Thyroid gland (tissue), 4 donors: Measurements from ENCODE around the gene RNF40. TPM values are rescaled to one million over a fixed set of nuclear protein-coding genes. Genes with fewer than 3 reads are reported as not detected.
"Not testable (repeated sequence)": the region's sequence is repeated elsewhere in the genome, so short reads cannot be mapped to it uniquely, and the experiment has no call there.

Experiments used
- DNase-seq, 2 donors: peaks; one replicate each; pipeline ENCODE4 v3.0.0-alpha.2; 2019
- H3K27ac ChIP-seq, 3 donors: fragments of 200-600 bp; sonication (generic); 1 replicate in 2 of 3; 2 replicates in 1 of 3; pipeline ENCODE4 v1.5.1; 2016 to 2019; ENCODE audit warnings: mild to moderate bottlenecking in 1 of 3, moderate library complexity in 1 of 3
- H3K27me3 ChIP-seq: fragments of 200-600 bp; sonication (generic); one replicate; pipeline ENCODE4 v1.5.1; 2019
- H3K36me3 ChIP-seq, 2 donors: fragments of 200-600 bp; sonication (generic); one replicate each; pipeline ENCODE4 v1.5.1; 2016 to 2019
- H3K4me1 ChIP-seq, 2 donors: fragments of 200-600 bp; sonication (generic); one replicate each; pipeline ENCODE4 v1.5.1; 2017 to 2019
- H3K4me3 ChIP-seq, 3 donors: fragments of 200-600 bp; sonication (generic); replicated peaks in 1 of 3; 1 replicate in 2 of 3; 2 replicates in 1 of 3; pipeline ENCODE4 v1.5.1; 2016; ENCODE audit warnings: mild to moderate bottlenecking in 1 of 3
- H3K9me3 ChIP-seq: fragments of 200-600 bp; sonication (generic); one replicate; pipeline ENCODE4 v1.5.1; 2017
- POLR2A ChIP-seq, 2 donors: fragments of 450-650 bp; IDR thresholded peaks; one replicate each; pipeline ENCODE4 v1.6.1; 2017; ENCODE audit warnings: antibody characterized with exemption in 2 of 2, mild to moderate bottlenecking in 2 of 2, moderate library complexity in 1 of 2
- WGBS, 2 donors: methylation state at CpG; one replicate each; pipeline ENCODE4 v1.1.5; 2017; 5-methylcytosine and 5-hydroxymethylcytosine counted together
- intact Hi-C: fragments of 100-400 bp; cut with DNase I; formaldehyde crosslinking; loops from one replicate; pipeline ENCODE4 v1.15.1; 2023
- small RNA-seq: library from RNA; depleted of rRNA; stranded (forward); fragments of <200 nt; gene quantifications from one replicate; pipeline ENCODE3, GENCODE V24; 2016
- total RNA-seq, 4 donors: library from RNA; depleted of rRNA; stranded (reverse); fragments of >200 nt; gene quantifications; one replicate each; pipeline ENCODE4 v1.2.3, GENCODE V29; 2016
- TF ChIP-seq, protein P1 (sequence below), 6 experiments: fragments of 200-600 bp in 3 of 6; fragments of 450-650 bp in 3 of 6; sonication (generic) in 3 of 6; IDR thresholded peaks; one replicate each; pipeline ENCODE4 v1.5.1; 2016 to 2019; ENCODE audit warnings: antibody characterized with exemption in 6 of 6, mild to moderate bottlenecking in 2 of 6, inconsistent platforms in 1 of 6, moderate library complexity in 1 of 6

Gene RNF40
- total RNA-seq, 4 donors from 2014 or later, result 105 to 147 (median 113) TPM

DNA sequence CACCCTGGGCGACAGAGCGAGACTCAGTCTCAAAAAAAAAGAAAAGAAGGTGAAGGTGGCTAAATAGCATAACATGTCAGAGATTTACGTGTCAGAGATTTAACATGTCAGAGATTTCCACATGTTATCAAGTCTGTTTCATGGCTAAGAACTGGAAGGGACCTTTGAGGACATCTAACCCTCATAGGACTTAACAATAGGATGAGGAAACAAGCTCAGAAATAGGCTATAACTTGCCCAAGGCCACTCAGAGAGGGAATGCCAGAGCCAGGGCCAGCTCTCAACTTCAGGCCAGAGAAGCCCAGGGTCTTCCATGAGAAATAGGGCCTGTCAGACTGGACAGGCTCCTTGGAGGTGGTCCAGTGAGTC is 51.7 kb downstream of the RNF40 start:
- Histone ChIP-seq H3K4me3 (peak overlapping the region in 2 of 3 donors; percentile 16 to 29), H3K36me3 (no peaks in the 10 kb centered on the region), H3K27me3 (no peaks in the 10 kb centered on the region), H3K4me1 (peaks cover 4 to 11% of the 10 kb centered on the region in 2 donors), H3K9me3 (no peaks in the 10 kb centered on the region), H3K27ac (peak overlapping the region; percentile 31 to 73 (median 62))
- DNase-seq, result no peak
- 94 to 96% methylated on average over 3 of the region's 3 CpGs for WGBS, 2 donors
- TF ChIP-seq POLR2A (IDR thresholded peaks at IDR 0.05), result no peak
- TF ChIP-seq, protein P1, sequence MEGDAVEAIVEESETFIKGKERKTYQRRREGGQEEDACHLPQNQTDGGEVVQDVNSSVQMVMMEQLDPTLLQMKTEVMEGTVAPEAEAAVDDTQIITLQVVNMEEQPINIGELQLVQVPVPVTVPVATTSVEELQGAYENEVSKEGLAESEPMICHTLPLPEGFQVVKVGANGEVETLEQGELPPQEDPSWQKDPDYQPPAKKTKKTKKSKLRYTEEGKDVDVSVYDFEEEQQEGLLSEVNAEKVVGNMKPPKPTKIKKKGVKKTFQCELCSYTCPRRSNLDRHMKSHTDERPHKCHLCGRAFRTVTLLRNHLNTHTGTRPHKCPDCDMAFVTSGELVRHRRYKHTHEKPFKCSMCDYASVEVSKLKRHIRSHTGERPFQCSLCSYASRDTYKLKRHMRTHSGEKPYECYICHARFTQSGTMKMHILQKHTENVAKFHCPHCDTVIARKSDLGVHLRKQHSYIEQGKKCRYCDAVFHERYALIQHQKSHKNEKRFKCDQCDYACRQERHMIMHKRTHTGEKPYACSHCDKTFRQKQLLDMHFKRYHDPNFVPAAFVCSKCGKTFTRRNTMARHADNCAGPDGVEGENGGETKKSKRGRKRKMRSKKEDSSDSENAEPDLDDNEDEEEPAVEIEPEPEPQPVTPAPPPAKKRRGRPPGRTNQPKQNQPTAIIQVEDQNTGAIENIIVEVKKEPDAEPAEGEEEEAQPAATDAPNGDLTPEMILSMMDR (IDR thresholded peaks at IDR 0.05), result no peak
- intact Hi-C loops, result no loop called here

DNA sequence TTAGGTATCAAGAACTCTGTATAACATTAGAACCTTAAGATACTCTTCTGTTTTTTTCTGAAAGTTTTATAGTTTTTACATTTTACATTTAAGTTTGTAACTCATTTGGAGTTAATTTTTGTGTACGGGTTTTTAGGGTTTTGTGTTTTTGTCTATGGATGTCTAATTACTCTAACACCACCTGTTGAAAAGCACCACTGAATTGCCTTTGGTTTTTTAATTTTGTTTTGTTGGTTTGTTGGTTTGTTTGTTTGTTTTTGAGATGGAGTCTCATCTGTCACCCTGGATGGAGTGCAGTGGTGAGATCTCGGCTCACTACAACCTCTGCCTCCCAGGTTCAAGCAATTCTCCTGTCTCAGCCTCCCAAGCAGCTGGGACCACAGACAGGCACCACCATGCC is 54.6 kb downstream of the RNF40 start:
- 60 to 73% methylated on average over 2 of the region's 2 CpGs for WGBS, 2 donors
- H3K36me3 ChIP-seq, result no peaks in the 10 kb centered on the region
- H3K27me3 ChIP-seq, result no peaks in the 10 kb centered on the region
- H3K4me3 ChIP-seq, result no peak overlapping the region
- intact Hi-C loops, result no loop called here
- H3K9me3 ChIP-seq, result no peaks in the 10 kb centered on the region
- TF ChIP-seq, protein P1 (IDR thresholded peaks at IDR 0.05), result no peak
- no peak for TF ChIP-seq POLR2A (IDR thresholded peaks at IDR 0.05)
- peaks cover 4 to 11% of the 10 kb centered on the region in 2 donors for H3K4me1 ChIP-seq
- DNase-seq, result no peak
- H3K27ac ChIP-seq, result no peak overlapping the region

DNA sequence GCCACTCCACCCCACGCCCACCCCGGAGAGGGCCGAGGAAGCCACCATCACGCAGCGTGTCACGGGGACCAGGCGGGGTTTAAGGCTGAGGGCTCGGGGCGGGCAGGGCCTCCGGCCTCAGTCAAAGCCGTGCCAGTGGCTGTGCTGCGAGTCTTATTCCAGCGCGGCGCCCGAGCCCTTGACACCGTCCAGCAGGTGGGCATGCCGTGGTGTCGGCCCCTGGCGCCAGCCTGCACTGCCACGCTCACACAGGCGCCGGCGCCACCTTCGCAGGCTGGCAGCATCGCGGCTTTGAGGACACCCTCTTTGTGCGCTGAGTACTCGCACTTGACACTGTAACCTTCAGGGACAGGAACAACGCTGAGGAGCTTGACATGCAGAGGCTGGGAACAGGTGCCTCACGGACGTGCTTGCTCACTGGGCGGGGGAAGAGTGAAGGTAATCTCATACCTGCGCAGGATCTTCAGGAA is 58.9 kb downstream of the RNF40 start:
- DNase-seq, result no peak
- TF ChIP-seq POLR2A (IDR thresholded peaks at IDR 0.05), result no peak
- TF ChIP-seq, protein P1 (IDR thresholded peaks at IDR 0.05), result no peak
- Histone ChIP-seq H3K36me3 (no peaks in the 10 kb centered on the region), H3K4me1 (no peaks in the 10 kb centered on the region), H3K9me3 (no peaks in the 10 kb centered on the region), H3K4me3 (no peak overlapping the region), H3K27me3 (no peaks in the 10 kb centered on the region), H3K27ac (no peak overlapping the region)
- intact Hi-C loops, result no loop called here
- 75 to 82% methylated on average over 15 to 32 of the region's 34 CpGs for WGBS, 2 donors

DNA sequence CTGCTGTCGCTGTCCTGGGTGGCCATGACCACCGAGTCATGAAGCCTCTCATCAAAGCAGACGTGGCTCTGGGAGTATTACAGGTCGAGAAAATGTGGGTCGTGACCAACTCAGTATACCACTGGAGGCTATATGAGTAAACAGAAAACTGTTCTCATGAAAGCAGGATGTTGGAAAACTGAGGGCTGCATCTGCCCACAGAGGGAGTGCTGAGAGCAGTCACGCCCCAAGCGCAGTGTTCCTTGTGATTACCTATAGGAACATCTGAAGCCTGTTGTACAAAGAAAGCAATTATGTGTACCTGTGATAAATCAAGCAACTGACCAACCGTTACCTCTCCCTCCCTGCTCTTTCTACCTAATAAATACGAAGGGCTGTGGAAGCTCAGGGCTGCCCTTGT is 59.3 kb downstream of the RNF40 start:
- intact Hi-C loops, H3K36me3 ChIP-seq, H3K4me1 ChIP-seq, H3K9me3 ChIP-seq, H3K4me3 ChIP-seq, H3K27ac ChIP-seq, H3K27me3 ChIP-seq, DNase-seq: not testable (repeated sequence)
- 83 to 86% methylated on average over 9 of the region's 9 CpGs for WGBS, 2 donors

DNA sequence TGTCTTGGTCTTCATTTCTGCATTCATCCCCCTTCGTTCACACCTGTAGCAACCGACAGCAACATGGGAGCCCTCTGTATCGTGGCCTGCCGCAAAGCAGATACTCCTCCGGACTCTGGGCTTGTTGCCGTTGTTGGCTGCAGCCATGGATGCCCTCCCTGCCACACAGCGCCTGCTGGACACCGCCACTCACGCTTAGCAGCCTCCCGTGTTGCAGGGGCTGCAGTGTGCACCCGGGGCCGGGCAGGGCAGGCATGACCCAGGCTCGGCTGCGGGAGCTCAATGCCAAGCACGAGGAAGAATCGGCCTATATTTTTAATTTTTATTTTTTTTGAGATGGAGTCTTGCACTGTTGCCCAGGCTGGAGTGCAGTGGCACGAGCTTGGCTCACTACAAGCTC is 59.8 kb downstream of the RNF40 start:
- Histone ChIP-seq H3K4me3 (no peak overlapping the region), H3K9me3 (no peaks in the 10 kb centered on the region), H3K4me1 (no peaks in the 10 kb centered on the region), H3K27ac (no peak overlapping the region), H3K27me3 (no peaks in the 10 kb centered on the region), H3K36me3 (no peaks in the 10 kb centered on the region)
- WGBS, 2 donors, result 89% methylated on average over 13 to 17 of the region's 17 CpGs
- intact Hi-C loops, result no loop called here
- TF ChIP-seq, protein P1 (IDR thresholded peaks at IDR 0.05), result no peak
- no peak for TF ChIP-seq POLR2A (IDR thresholded peaks at IDR 0.05)
- no peak for DNase-seq

Small RNAs within 50 kb of the gene (small RNA-seq; reads per million reads assigned to genes)
- not detected for gene RF00017

Other genes starting within 250 kb of the RNF40 start
- gene ZNF768, start 235.8 kb upstream of the RNF40 start, total RNA-seq, result 10 to 100 TPM; 27.4 to 44.9 (median 32.3) TPM
- 10 to 100 TPM; 13.6 to 30.7 (median 21.8) TPM for gene ZNF747, start 227.5 kb upstream of the RNF40 start, total RNA-seq
- gene ZNF764, start 203.9 kb upstream of the RNF40 start, total RNA-seq, result 10 to 100 TPM in 3 of 4 donors, 1 to 10 TPM in 1; 9.3 to 15.4 (median 11.8) TPM
- gene ZNF688, start 190.6 kb upstream of the RNF40 start, total RNA-seq, result 10 to 100 TPM; 10.6 to 26.1 (median 16.5) TPM
- 10 to 100 TPM; 10.3 to 16.9 (median 12.4) TPM for gene ZNF785, start 176.6 kb upstream of the RNF40 start, total RNA-seq
- gene ZNF689, start 151.9 kb upstream of the RNF40 start, total RNA-seq, result 10 to 100 TPM in 3 of 4 donors, 1 to 10 TPM in 1; 9.7 to 14.7 (median 11.8) TPM
- gene PRR14, start 111.4 kb upstream of the RNF40 start, total RNA-seq, result 10 to 100 TPM; 26.5 to 44.7 (median 34.7) TPM
- 10 to 100 TPM; 35.6 to 56.8 (median 42.1) TPM for gene FBRS, start 103.9 kb upstream of the RNF40 start, total RNA-seq
- 10 to 100 TPM; 32.9 to 57.7 (median 50.7) TPM for gene SRCAP, start 63.2 kb upstream of the RNF40 start, total RNA-seq
- 10 to 100 TPM; 28.1 to 52.8 (median 42.3) TPM for gene PHKG2, start 13.9 kb upstream of the RNF40 start, total RNA-seq
- gene CFAP119, start 260 bp upstream of the RNF40 start, total RNA-seq, result 10 to 100 TPM in 3 of 4 donors, 1 to 10 TPM in 1; 9.6 to 24.7 (median 15.5) TPM
- 10 to 100 TPM; 14.5 to 26.7 (median 19.0) TPM for gene ZNF629, start 24.9 kb downstream of the RNF40 start, total RNA-seq
- 10 to 100 TPM; 43.6 to 67.6 (median 47.9) TPM for gene BCL7C, start 131.8 kb downstream of the RNF40 start, total RNA-seq
- gene CTF1, start 134.3 kb downstream of the RNF40 start, total RNA-seq, result 1 to 10 TPM; 2.6 to 7.5 (median 5.6) TPM
- gene FBXL19, start 161.2 kb downstream of the RNF40 start, total RNA-seq, result 10 to 100 TPM; 11.7 to 24.0 (median 14.4) TPM
- 10 to 100 TPM; 32.9 to 49.5 (median 40.2) TPM for gene ORAI3, start 186.7 kb downstream of the RNF40 start, total RNA-seq
- gene SETD1A, start 195.4 kb downstream of the RNF40 start, total RNA-seq, result 10 to 100 TPM in 2 of 4 donors, 1 to 10 TPM in 2; 7.7 to 11.4 (median 9.2) TPM
- 10 to 100 TPM in 2 of 4 donors, 1 to 10 TPM in 2; 4.0 to 13.8 (median 10.9) TPM for gene HSD3B7, start 222.9 kb downstream of the RNF40 start, total RNA-seq
- gene STX1B, start 248.3 kb downstream of the RNF40 start, total RNA-seq, result under 1 TPM in 2 of 4 donors, not detected in 2; 0.34 to 0.40 TPM